Mesendoderm (in vitro differentiated cells): Measurements from ENCODE around the gene KCNA2.

Source experiments
- DNase-seq: peaks from one replicate; pipeline ENCODE4 v3.0.0; 2013
- H2AK5ac ChIP-seq: 2 replicates; pipeline ENCODE4 v1.6.1; 2013; ENCODE audit warnings: low read length, inconsistent platforms
- H2BK120ac ChIP-seq: 2 replicates; pipeline ENCODE4 v1.6.1; 2013; ENCODE audit warnings: low read depth, mild to moderate bottlenecking, low read length, moderate library complexity, mixed read lengths
- H2BK15ac ChIP-seq: replicated peaks from 2 replicates; pipeline ENCODE4 v1.6.1; 2013; ENCODE audit warnings: low read depth, mild to moderate bottlenecking, moderate library complexity
- H2BK5ac ChIP-seq: 2 replicates; pipeline ENCODE4 v1.6.1; 2013; ENCODE audit warnings: low read length, inconsistent platforms
- H3K18ac ChIP-seq: 2 replicates; pipeline ENCODE4 v1.6.1; 2013; ENCODE audit warnings: mild to moderate bottlenecking, low read length, mixed read lengths
- H3K23ac ChIP-seq: one replicate; pipeline ENCODE4 v1.6.1; 2013; ENCODE audit warnings: low read length
- H3K27ac ChIP-seq: 2 replicates; pipeline ENCODE4 v1.5.1; 2013; ENCODE audit warnings: low read depth, mild to moderate bottlenecking, inconsistent platforms, low read length, moderate library complexity
- H3K27me3 ChIP-seq: 2 replicates; pipeline ENCODE4 v1.6.1; 2013; ENCODE audit warnings: low read length, control low read depth, mild to moderate bottlenecking, inconsistent platforms; ENCODE audit not compliant: insufficient read depth, poor library complexity
- H3K36me3 ChIP-seq: 2 replicates; pipeline ENCODE4 v1.6.1; 2013; ENCODE audit warnings: low read length, inconsistent platforms; ENCODE audit not compliant: control insufficient read depth, insufficient read depth
- H3K4ac ChIP-seq: one replicate; pipeline ENCODE4 v1.6.1; 2013; ENCODE audit warnings: low read depth, mild to moderate bottlenecking, low read length, moderate library complexity
- H3K4me1 ChIP-seq: 2 replicates; pipeline ENCODE4 v1.6.1; 2013; ENCODE audit warnings: low read depth, low read length, inconsistent platforms; ENCODE audit not compliant: control insufficient read depth
- H3K4me2 ChIP-seq: 2 replicates; pipeline ENCODE4 v1.6.1; 2013; ENCODE audit warnings: low read length
- H3K4me3 ChIP-seq: 2 replicates; pipeline ENCODE4 v1.5.1; 2013; ENCODE audit warnings: mild to moderate bottlenecking, low read length
- H3K56ac ChIP-seq: one replicate; pipeline ENCODE4 v1.6.1; 2013; ENCODE audit warnings: low read length
- H3K79me1 ChIP-seq: 2 replicates; pipeline ENCODE4 v1.6.1; 2013; ENCODE audit warnings: low read length, inconsistent platforms
- H3K79me2 ChIP-seq: 2 replicates; pipeline ENCODE4 v1.6.1; 2013; ENCODE audit warnings: mild to moderate bottlenecking, low read length; ENCODE audit not compliant: control insufficient read depth, insufficient read depth
- H3K9ac ChIP-seq: 2 replicates; pipeline ENCODE4 v1.6.1; 2013; ENCODE audit warnings: low read length, inconsistent platforms
- H4K5ac ChIP-seq: one replicate; pipeline ENCODE4 v1.6.1; 2013; ENCODE audit warnings: low read length
- H4K8ac ChIP-seq: one replicate; pipeline ENCODE4 v1.6.1; 2013; ENCODE audit warnings: low read depth, mild to moderate bottlenecking, control low read depth, low read length, moderate library complexity
- WGBS: extraction: QIAGEN DNeasy Blood & Tissue Kit; methylation state at CpG from one replicate; pipeline ENCODE4 v1.1.7; 2013; ENCODE audit warnings: low lambda C conversion rate, missing lambda C conversion rate; ENCODE audit not compliant: insufficient coverage; ENCODE audit errors: extremely low coverage; 5-methylcytosine and 5-hydroxymethylcytosine counted together

Gene KCNA2

DNA sequence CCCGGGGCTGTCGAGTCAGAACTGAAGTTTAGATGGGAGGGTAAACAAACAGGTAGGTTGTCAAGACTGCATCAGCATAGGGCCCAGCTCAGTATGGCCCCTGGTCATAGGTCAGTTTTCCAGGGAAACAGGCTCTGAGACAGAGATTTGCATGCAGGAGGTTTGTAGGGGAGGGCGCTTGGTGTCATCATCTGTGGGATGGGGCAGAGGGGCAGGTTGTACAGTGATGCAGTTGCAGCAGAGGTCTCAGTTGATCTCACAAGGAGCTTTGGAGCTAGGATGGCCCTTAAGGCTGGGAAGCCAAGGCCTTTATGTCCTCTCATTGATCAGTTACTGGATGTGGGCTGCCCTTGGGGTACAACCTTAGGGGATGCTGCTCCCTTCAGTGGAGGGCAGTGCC, 48.7 kb downstream of the KCNA2 start:
- no peak overlapping the region for H2BK5ac ChIP-seq
- H4K5ac ChIP-seq, result no peak overlapping the region
- no peak overlapping the region for H3K56ac ChIP-seq
- no peak overlapping the region for H4K8ac ChIP-seq
- H2BK15ac ChIP-seq, result no peak overlapping the region
- H3K27ac ChIP-seq, result no peak overlapping the region
- no peak overlapping the region for H2BK120ac ChIP-seq
- H3K18ac ChIP-seq, result no peak overlapping the region
- H3K36me3 ChIP-seq, result no peaks in the 10 kb centered on the region
- WGBS, result no CpG with 5 or more reads among the region's 3 CpGs
- no peak overlapping the region for H3K4ac ChIP-seq
- no peaks in the 10 kb centered on the region for H3K79me1 ChIP-seq
- no peak overlapping the region for H2AK5ac ChIP-seq
- no peak for DNase-seq
- peaks cover 1% of the 10 kb centered on the region for H3K27me3 ChIP-seq
- H3K79me2 ChIP-seq, result no peaks in the 10 kb centered on the region
- no peak overlapping the region for H3K4me2 ChIP-seq
- H3K4me3 ChIP-seq, result no peak overlapping the region
- H3K23ac ChIP-seq, result no peak overlapping the region
- no peak overlapping the region for H3K9ac ChIP-seq
- no peaks in the 10 kb centered on the region for H3K4me1 ChIP-seq

DNA sequence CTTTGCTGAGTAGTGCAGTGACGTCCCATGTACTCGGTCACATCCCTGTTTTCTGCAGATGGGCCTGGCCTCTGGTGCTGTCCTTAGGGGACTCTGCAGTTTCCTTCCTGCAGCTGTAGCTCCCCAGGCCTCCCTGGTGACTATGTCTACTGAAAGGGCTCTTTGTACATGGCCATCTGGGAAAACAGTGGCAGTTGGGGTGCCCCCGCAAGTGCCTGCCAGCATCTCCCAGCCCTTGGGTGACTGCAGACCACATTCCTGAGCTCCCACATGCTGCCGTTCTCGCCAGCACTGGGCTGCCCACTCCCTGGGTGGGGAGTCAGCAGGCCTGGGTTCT, 49.7 kb downstream of the KCNA2 start:
- Histone ChIP-seq H3K18ac (no peak overlapping the region), H3K4ac (no peak overlapping the region), H3K4me2 (no peak overlapping the region), H3K4me3 (no peak overlapping the region), H3K79me1 (no peaks in the 10 kb centered on the region), H3K56ac (no peak overlapping the region), H3K23ac (no peak overlapping the region), H3K27me3 (peaks cover 1% of the 10 kb centered on the region), H2AK5ac (no peak overlapping the region), H4K5ac (no peak overlapping the region), H3K9ac (no peak overlapping the region), H3K4me1 (no peaks in the 10 kb centered on the region), H3K79me2 (no peaks in the 10 kb centered on the region), H4K8ac (no peak overlapping the region), H2BK5ac (no peak overlapping the region), H3K36me3 (no peaks in the 10 kb centered on the region), H2BK120ac (no peak overlapping the region), H3K27ac (no peak overlapping the region), H2BK15ac (no peak overlapping the region)
- WGBS, result no CpG with 5 or more reads among the region's 5 CpGs
- DNase-seq, result no peak

DNA sequence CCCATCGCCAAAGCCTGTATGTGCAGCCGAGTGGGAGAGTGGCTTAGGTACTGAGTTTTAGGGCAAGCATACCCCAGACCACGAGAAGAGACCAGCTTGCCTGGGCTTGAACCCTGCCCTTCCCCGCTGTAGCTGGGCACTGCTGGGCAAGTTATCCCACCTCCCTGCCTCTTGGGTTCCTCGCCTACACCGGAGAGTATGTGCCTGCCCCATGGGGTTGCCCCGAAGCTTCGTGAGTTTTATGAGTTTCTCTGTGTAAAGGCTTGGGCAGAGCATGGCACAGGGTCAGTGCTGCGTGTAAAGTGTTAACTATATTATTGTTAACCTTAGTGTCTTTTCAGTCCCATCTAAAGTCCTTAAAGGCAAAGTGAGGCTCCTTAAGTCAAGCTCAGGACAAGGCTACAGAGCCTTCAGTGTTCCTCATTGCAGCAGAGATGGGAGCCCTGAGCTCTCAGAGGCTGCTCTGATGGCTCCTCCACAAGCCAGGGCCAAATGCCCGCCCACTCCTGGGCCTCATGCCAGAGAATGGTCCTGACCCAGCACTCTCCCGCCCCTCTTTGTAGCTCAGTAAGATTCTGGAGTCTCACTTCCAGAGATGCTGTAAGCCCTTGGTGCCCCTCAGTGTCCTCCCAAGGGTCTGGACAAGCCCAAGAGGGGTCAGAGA, 50.2 kb downstream of the KCNA2 start:
- no peak overlapping the region for H3K23ac ChIP-seq
- H3K27me3 ChIP-seq, result peaks cover 1% of the 10 kb centered on the region
- peak overlapping the region; percentile 68 for H3K4me2 ChIP-seq
- no peaks in the 10 kb centered on the region for H3K79me1 ChIP-seq
- H3K56ac ChIP-seq, result peak overlapping the region; percentile 71
- H3K27ac ChIP-seq, result no peak overlapping the region
- no peak overlapping the region for H3K4ac ChIP-seq
- no peak overlapping the region for H4K8ac ChIP-seq
- peak overlapping the region; percentile 45 for H3K9ac ChIP-seq
- H2AK5ac ChIP-seq, result no peak overlapping the region
- no peak overlapping the region for H4K5ac ChIP-seq
- no peak overlapping the region for H2BK15ac ChIP-seq
- H3K18ac ChIP-seq, result no peak overlapping the region
- H3K79me2 ChIP-seq, result no peaks in the 10 kb centered on the region
- no peak for DNase-seq
- no peak overlapping the region for H2BK120ac ChIP-seq
- H3K36me3 ChIP-seq, result no peaks in the 10 kb centered on the region
- no peak overlapping the region for H2BK5ac ChIP-seq
- no CpG with 5 or more reads among the region's 11 CpGs for WGBS
- H3K4me1 ChIP-seq, result no peaks in the 10 kb centered on the region
- no peak overlapping the region for H3K4me3 ChIP-seq

DNA sequence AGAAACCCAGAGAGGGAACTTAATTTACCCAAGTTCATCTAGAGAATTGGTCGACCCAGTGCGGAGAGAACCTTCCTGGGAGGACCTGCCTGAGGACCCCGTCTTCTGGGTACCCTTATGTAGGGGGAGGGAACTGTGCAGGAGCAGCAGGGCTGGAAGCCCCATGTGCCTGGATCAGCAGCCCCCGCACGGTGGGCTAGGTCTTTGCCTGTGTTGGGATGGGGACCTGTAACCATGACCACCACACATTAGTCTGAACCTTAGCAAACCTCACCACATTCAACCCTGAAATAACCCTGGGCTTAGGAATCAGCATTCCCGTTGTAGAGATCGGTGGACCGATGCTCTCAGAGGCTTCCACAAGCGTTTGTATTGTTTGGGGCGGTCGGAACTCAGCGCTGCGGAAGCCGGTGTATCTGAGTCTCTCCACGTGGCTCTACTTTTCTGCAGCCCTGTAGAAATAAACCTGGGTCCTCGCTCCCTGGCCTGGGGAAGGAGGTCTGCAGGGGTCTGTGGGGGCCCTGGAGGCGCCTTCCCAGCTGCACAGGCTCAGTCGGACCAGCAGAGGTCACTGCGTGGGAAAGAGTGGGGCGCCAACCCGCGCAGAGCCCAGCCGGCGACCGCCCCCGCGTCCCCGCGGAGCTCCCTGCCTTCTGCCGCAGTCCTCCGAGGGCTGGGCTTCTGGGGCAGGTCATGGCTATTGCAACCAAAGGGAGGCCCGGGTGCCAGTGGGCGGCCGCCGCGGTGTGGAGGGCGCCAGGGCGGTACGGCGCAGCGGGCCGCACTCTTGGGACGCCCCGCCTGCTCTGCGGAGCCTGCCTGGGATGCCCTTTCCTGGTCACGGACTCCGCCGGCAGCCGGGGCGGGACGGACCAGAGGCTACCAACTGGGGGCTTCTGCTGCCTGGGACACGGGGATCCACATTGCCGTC, 51.0 kb downstream of the KCNA2 start:
- Histone ChIP-seq H3K23ac (no peak overlapping the region), H3K79me1 (no peaks in the 10 kb centered on the region), H2BK5ac (no peak overlapping the region), H4K8ac (no peak overlapping the region), H3K4me3 (no peak overlapping the region), H3K27ac (no peak overlapping the region), H3K4me2 (peak overlapping the region; percentile 68), H2AK5ac (no peak overlapping the region), H3K4ac (no peak overlapping the region), H3K56ac (peak overlapping the region; percentile 71), H3K4me1 (no peaks in the 10 kb centered on the region), H3K18ac (no peak overlapping the region), H3K36me3 (no peaks in the 10 kb centered on the region), H4K5ac (no peak overlapping the region), H3K79me2 (no peaks in the 10 kb centered on the region), H3K9ac (peak overlapping the region; percentile 45), H3K27me3 (peaks cover 1% of the 10 kb centered on the region), H2BK120ac (no peak overlapping the region), H2BK15ac (no peak overlapping the region)
- no CpG with 5 or more reads among the region's 53 CpGs for WGBS
- DNase-seq, result peak; percentile 64

DNA sequence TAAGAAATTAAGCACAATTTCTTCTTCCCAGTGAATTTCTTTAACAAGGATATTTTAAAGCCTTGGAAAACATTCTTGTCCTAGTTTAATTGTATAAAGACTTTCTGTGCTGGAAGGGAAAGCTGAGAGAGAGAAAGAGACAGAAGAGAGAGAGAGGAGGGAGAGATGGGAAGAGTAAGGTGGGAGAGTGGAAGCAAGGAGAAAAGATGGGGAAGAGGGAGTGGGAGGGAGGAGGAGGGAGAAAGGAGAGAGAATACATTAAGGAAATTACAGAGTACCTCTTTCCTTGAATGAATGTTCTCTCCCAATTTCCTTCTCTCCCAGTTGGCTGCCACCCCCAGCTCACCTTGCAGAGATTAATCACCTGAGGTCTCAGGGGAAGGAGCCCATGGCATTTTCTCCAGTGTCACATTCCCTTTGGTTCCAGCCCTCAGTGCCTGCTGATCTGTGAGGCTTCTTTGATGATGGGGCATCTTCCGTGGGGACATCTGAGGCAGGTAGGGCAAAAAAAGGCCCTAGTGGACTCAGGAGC, 54.8 kb downstream of the KCNA2 start:
- no peaks in the 10 kb centered on the region for H3K36me3 ChIP-seq
- no peak overlapping the region for H3K4ac ChIP-seq
- H2BK120ac ChIP-seq, result no peak overlapping the region
- H3K27ac ChIP-seq, result no peak overlapping the region
- H3K4me3 ChIP-seq, result no peak overlapping the region
- no peak overlapping the region for H4K5ac ChIP-seq
- H3K18ac ChIP-seq, result no peak overlapping the region
- no peak overlapping the region for H3K23ac ChIP-seq
- peaks cover 1% of the 10 kb centered on the region for H3K27me3 ChIP-seq
- no peak overlapping the region for H3K9ac ChIP-seq
- no peak overlapping the region for H2AK5ac ChIP-seq
- H4K8ac ChIP-seq, result no peak overlapping the region
- H3K79me2 ChIP-seq, result no peaks in the 10 kb centered on the region
- H3K79me1 ChIP-seq, result no peaks in the 10 kb centered on the region
- no peaks in the 10 kb centered on the region for H3K4me1 ChIP-seq
- H3K4me2 ChIP-seq, result no peak overlapping the region
- H3K56ac ChIP-seq, result no peak overlapping the region
- H2BK15ac ChIP-seq, result no peak overlapping the region
- DNase-seq, result no peak
- WGBS, result no CpG with 5 or more reads among the region's 1 CpG
- no peak overlapping the region for H2BK5ac ChIP-seq
